IMR-90 (cell line): ENCODE results near the gene CAPZA3. TPM values are rescaled to one million over a fixed set of nuclear protein-coding genes. Genes with fewer than 3 reads are reported as not detected.
"Not testable (repeated sequence)": the region's sequence is repeated elsewhere in the genome, so short reads cannot be mapped to it uniquely, and the experiment has no call there.

Experiments used
- ATAC-seq: fragments of 200-7000 bp; cut with Tn5 transposase; 2 replicates; pipeline ENCODE4 v1.9.1; 2020; ENCODE audit warnings: low read depth, mild to moderate bottlenecking, moderate library complexity
- BruUV-seq: library from RNA; stranded (reverse); fragments of 400-500 nt; replicated peaks from 2 replicates; lab custom pipeline; 2021; lab: Mats Ljungman, UMichigan
- CTCF ChIA-PET: fragments of 300-600 bp; formaldehyde crosslinking; extraction: SDS; loops from one replicate; lab custom pipeline; 2021; ENCODE audit warnings: antibody characterized with exemption; lab: Yijun Ruan, JAX
- POLR2A ChIA-PET: fragments of 300-600 bp; sonication (Branson Sonifier 250); formaldehyde crosslinking; loops from one replicate; lab custom pipeline; 2022; ENCODE audit warnings: antibody characterized with exemption; ENCODE audit not compliant: unreplicated experiment; lab: Charles Lee
- DNase-seq: peaks from one replicate; pipeline ENCODE4 v3.0.0; 2013
- H2AFZ ChIP-seq: replicated peaks from 2 replicates; pipeline ENCODE3; 2013; ENCODE audit warnings: low read length, mild to moderate bottlenecking; ENCODE audit not compliant: poor library complexity
- H2AK5ac ChIP-seq: 2 replicates; pipeline ENCODE4 v1.6.1; 2013; ENCODE audit warnings: low read depth, low read length, inconsistent platforms
- H2AK9ac ChIP-seq: replicated peaks from 2 replicates; pipeline ENCODE3; 2013; ENCODE audit warnings: mild to moderate bottlenecking, low read depth, low read length, moderate library complexity; ENCODE audit not compliant: poor library complexity
- H2BK120ac ChIP-seq: 2 replicates; pipeline ENCODE4 v1.6.1; 2013; ENCODE audit warnings: low read depth, low read length, inconsistent platforms
- H2BK15ac ChIP-seq: 3 replicates; pipeline ENCODE4 v1.6.1; 2013; ENCODE audit warnings: low read depth, low read length, inconsistent platforms
- H2BK20ac ChIP-seq: 2 replicates; pipeline ENCODE4 v1.6.1; 2013; ENCODE audit warnings: low read depth, mild to moderate bottlenecking, inconsistent platforms, low read length, moderate library complexity
- H2BK5ac ChIP-seq: 2 replicates; pipeline ENCODE4 v1.6.1; 2013; ENCODE audit warnings: mild to moderate bottlenecking, low read depth, low read length, inconsistent platforms; ENCODE audit not compliant: poor library complexity, severe bottlenecking
- H3K14ac ChIP-seq: replicated peaks from 2 replicates; pipeline ENCODE4 v1.6.1; 2013; ENCODE audit warnings: low read depth, low read length, inconsistent platforms
- H3K18ac ChIP-seq: 2 replicates; pipeline ENCODE4 v1.6.1; 2013; ENCODE audit warnings: low read depth, low read length, control low read depth
- H3K23ac ChIP-seq: 2 replicates; pipeline ENCODE4 v1.6.1; 2013; ENCODE audit warnings: low read depth, low read length, inconsistent platforms
- H3K27ac ChIP-seq: 2 replicates; pipeline ENCODE4 v1.5.1; 2013; ENCODE audit warnings: mild to moderate bottlenecking, control low read depth, low read length; ENCODE audit not compliant: insufficient read depth
- H3K27me3 ChIP-seq: 2 replicates; pipeline ENCODE4 v1.6.1; 2013; ENCODE audit warnings: low read length; ENCODE audit not compliant: control insufficient read depth, insufficient read depth
- H3K36me3 ChIP-seq: 2 replicates; pipeline ENCODE4 v1.6.1; 2013; ENCODE audit warnings: low read length, mixed read lengths; ENCODE audit not compliant: control insufficient read depth, insufficient read depth
- H3K4ac ChIP-seq: 2 replicates; pipeline ENCODE4 v1.6.1; 2013; ENCODE audit warnings: low read depth, low read length, inconsistent platforms
- H3K4me1 ChIP-seq: 2 replicates; pipeline ENCODE4 v1.6.1; 2013; ENCODE audit warnings: low read length, mixed read lengths; ENCODE audit not compliant: control insufficient read depth, insufficient read depth
- H3K4me2 ChIP-seq: 2 replicates; pipeline ENCODE4 v1.6.1; 2013; ENCODE audit warnings: low read depth, mild to moderate bottlenecking, control low read depth, low read length, moderate library complexity
- H3K4me3 ChIP-seq: 2 replicates; pipeline ENCODE4 v1.5.1; 2013; ENCODE audit warnings: low read depth, mild to moderate bottlenecking, control low read depth, low read length, moderate library complexity; ENCODE audit not compliant: insufficient read depth
- H3K56ac ChIP-seq: 2 replicates; pipeline ENCODE4 v1.6.1; 2013; ENCODE audit warnings: low read length, inconsistent platforms; ENCODE audit not compliant: insufficient read depth; ENCODE audit errors: extremely low read depth
- H3K79me1 ChIP-seq, 2 experiments: 2 replicates each; pipeline ENCODE4 v1.6.1; 2013; ENCODE audit warnings: low read length in 2 of 2, inconsistent platforms in 1 of 2, low read depth in 1 of 2
- H3K9ac ChIP-seq: 2 replicates; pipeline ENCODE4 v1.6.1; 2013; ENCODE audit warnings: low read depth, low read length, control low read depth
- H3K9me1 ChIP-seq: 2 replicates; pipeline ENCODE4 v1.6.1; 2013; ENCODE audit warnings: low read length, inconsistent platforms; ENCODE audit not compliant: insufficient read depth
- H3K9me3 ChIP-seq: 2 replicates; pipeline ENCODE4 v1.6.1; 2013; ENCODE audit warnings: low read length; ENCODE audit not compliant: control insufficient read depth, insufficient read depth
- H4K20me1 ChIP-seq: 2 replicates; pipeline ENCODE4 v1.6.1; 2013; ENCODE audit warnings: low read length, inconsistent platforms; ENCODE audit not compliant: insufficient read depth
- H4K5ac ChIP-seq: 2 replicates; pipeline ENCODE4 v1.6.1; 2013; ENCODE audit warnings: mild to moderate bottlenecking, low read depth, low read length, control low read depth
- H4K8ac ChIP-seq, 2 experiments: 2 replicates each; pipeline ENCODE4 v1.6.1; 2013; ENCODE audit warnings: low read depth in 2 of 2, low read length in 2 of 2, control low read depth in 1 of 2, inconsistent platforms in 1 of 2
- H4K91ac ChIP-seq: 2 replicates; pipeline ENCODE4 v1.6.1; 2013; ENCODE audit warnings: low read depth, low read length, inconsistent platforms; ENCODE audit not compliant: insufficient read depth
- WGBS, 2 experiments: methylation state at CpG; one replicate each; pipeline versions ENCODE4 v1.1.5 to v1.1.7; 2013; ENCODE audit warnings: missing lambda C conversion rate in 2 of 2; ENCODE audit not compliant: insufficient read length in 1 of 2; ENCODE audit errors: extremely low coverage in 2 of 2; 5-methylcytosine and 5-hydroxymethylcytosine counted together
- dilution Hi-C: fragments of 300-500 bp; cut with HindIII; formaldehyde crosslinking; loops from one replicate; pipeline ENCODE4 v1.14.3; 2018; ENCODE audit warnings: low sequenced_read_pairs; ENCODE audit not compliant: unreplicated experiment
- in situ Hi-C: fragments of 300-500 bp; cut with MboI; formaldehyde crosslinking; loops from 3 replicates; pipeline ENCODE4 v1.14.3; 2019; ENCODE audit warnings: low sequenced_read_pairs, inconsistent platforms, mixed read lengths
- intact Hi-C: fragments of 100-400 bp; cut with micrococcal nuclease; formaldehyde crosslinking; loops from 2 replicates; pipeline ENCODE4 v1.10.0; 2022
- polyA plus RNA-seq, 3 experiments: library from polyadenylated mRNA; depleted of rRNA; stranded (reverse); fragments of >200 nt; gene quantifications; 2 replicates each; pipeline ENCODE4 v1.2.3, GENCODE V29; 2012; ENCODE audit warnings: low replicate concordance in 1 of 3
- total RNA-seq: library from RNA; depleted of rRNA; stranded (reverse); fragments of >200 nt; gene quantifications from 2 replicates; pipeline ENCODE4 v1.2.3, GENCODE V29; 2012

The CAPZA3 gene
- total and polyA plus RNA-seq, 2 of the 4 experiments (the other 2 are of a cell fraction), result not detected

DNA sequence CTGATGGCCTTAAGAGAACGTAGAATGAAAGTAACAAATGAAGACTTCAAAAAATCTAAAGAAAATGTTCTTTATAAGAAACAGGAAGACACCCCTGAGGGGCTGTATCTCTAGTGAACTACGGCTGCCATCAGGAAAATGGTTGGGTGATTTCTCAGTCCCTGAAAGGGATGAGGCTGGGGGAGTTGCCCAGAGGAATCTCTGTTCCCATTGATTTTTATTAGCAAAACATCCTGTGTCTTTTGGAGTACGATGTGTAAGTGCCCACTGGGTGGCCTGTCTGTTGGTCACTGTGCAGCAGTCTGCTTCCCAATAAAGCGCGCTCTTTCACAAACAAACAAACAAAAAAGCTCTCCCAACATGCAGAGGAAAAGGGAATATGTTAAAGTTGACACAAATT lies 43.9 kb upstream of the CAPZA3 start:
- intact Hi-C loops, DNase-seq, H2BK120ac ChIP-seq, H2AFZ ChIP-seq, dilution Hi-C loops, H3K9ac ChIP-seq, ATAC-seq, H3K79me1 ChIP-seq, H2BK20ac ChIP-seq, H2AK9ac ChIP-seq, H3K23ac ChIP-seq, H4K91ac ChIP-seq, H3K4ac ChIP-seq, BruUV-seq, H3K9me1 ChIP-seq, H3K4me1 ChIP-seq, H3K27ac ChIP-seq, H3K9me3 ChIP-seq, POLR2A ChIA-PET, H3K27me3 ChIP-seq, in situ Hi-C loops, H3K4me2 ChIP-seq, H3K4me3 ChIP-seq, H3K14ac ChIP-seq, H4K8ac ChIP-seq, H2AK5ac ChIP-seq, H2BK15ac ChIP-seq, H3K18ac ChIP-seq, H4K20me1 ChIP-seq, H3K36me3 ChIP-seq, H4K5ac ChIP-seq, H2BK5ac ChIP-seq, H3K56ac ChIP-seq: not testable (repeated sequence)
- CTCF ChIA-PET, result interaction anchor here (0.5 kb wide), 1 partner anchor 23 kb away, joined by 3 read pairs; no protein-coding TSS in a partner anchor
- no CpG with 5 or more reads among the region's 5 CpGs for WGBS, 2 experiments
